K562 (cell line): ENCODE results near the gene ANO8. TPM values are rescaled to one million over a fixed set of nuclear protein-coding genes. Genes with fewer than 3 reads are reported as not detected.

Source experiments
- ATAC-seq: fragments of 200-7000 bp; cut with Tn5 transposase; 3 replicates; pipeline ENCODE4 v1.9.1; 2020; ENCODE audit warnings: moderate library complexity
- BruUV-seq: library from RNA; stranded (reverse); fragments of 400-500 nt; replicated peaks from 2 replicates; lab custom pipeline; 2021; lab: Mats Ljungman, UMichigan
- CTCF ChIA-PET: fragments of 300-600 bp; formaldehyde crosslinking; extraction: SDS; loops from one replicate; lab custom pipeline; 2021; ENCODE audit warnings: low intra/inter-chr PET ratio; lab: Yijun Ruan, JAX
- POLR2A ChIA-PET: fragments of 300-600, 350-650 bp; sonication (Branson Sonifier 250); formaldehyde crosslinking; extraction: SDS; loops from one replicate; lab custom pipeline; 2021; ENCODE audit warnings: antibody characterized with exemption, inconsistent platforms; lab: Yijun Ruan, JAX
- DNase-seq, 4 experiments: peaks; one replicate each; pipeline versions ENCODE4 v3.0.0 to v3.0.0-alpha.2; 2011 to 2018; ENCODE audit warnings: low spot score in 3 of 4, mixed read lengths in 3 of 4; ENCODE audit errors: extremely low read depth in 1 of 4
- FAIRE-seq: peaks from 2 replicates; lab custom pipeline; 2011; peaks lifted over from hg19 to GRCh38; lab: Jason Lieb, UNC
- H2AFZ ChIP-seq: 2 replicates; pipeline ENCODE4 v1.6.0; 2011; ENCODE audit warnings: low read depth, low read length, control low read depth, inconsistent platforms
- H3K27ac ChIP-seq: fragments of 200-600 bp; 3 replicates; pipeline ENCODE4 v1.8.0; 2011; ENCODE audit warnings: low read depth, mild to moderate bottlenecking, control low read depth, inconsistent platforms, low read length, moderate library complexity, mixed read lengths; ENCODE audit errors: extremely low read depth
- H3K27me3 ChIP-seq, 2 experiments: fragments of 300-600 bp in 1 of 2; 2 replicates in 1 of 2; 3 replicates in 1 of 2; pipeline versions ENCODE4 v1.6.0 to v1.8.0; 2011; ENCODE audit warnings: inconsistent platforms in 2 of 2, low read length in 2 of 2, mild to moderate bottlenecking in 1 of 2, mixed read lengths in 1 of 2, moderate library complexity in 1 of 2; ENCODE audit not compliant: control insufficient read depth in 2 of 2, insufficient read depth in 2 of 2
- H3K36me3 ChIP-seq: fragments of 300-600 bp; 3 replicates; pipeline ENCODE4 v1.8.0; 2011; ENCODE audit warnings: mild to moderate bottlenecking, low read length, inconsistent platforms; ENCODE audit not compliant: control insufficient read depth, insufficient read depth
- H3K4me1 ChIP-seq, 2 experiments: fragments of 200-600 bp in 1 of 2; replicated peaks in 1 of 2; 2 replicates in 1 of 2; 3 replicates in 1 of 2; pipeline versions ENCODE4 v1.5.1 to v1.8.0; 2011; ENCODE audit warnings: inconsistent platforms in 2 of 2, low read length in 2 of 2, mild to moderate bottlenecking in 1 of 2, mixed read lengths in 1 of 2, moderate library complexity in 1 of 2; ENCODE audit not compliant: control insufficient read depth in 2 of 2, insufficient read depth in 2 of 2
- H3K4me2 ChIP-seq: 2 replicates; pipeline ENCODE4 v1.6.1; 2011; ENCODE audit warnings: low read length, control low read depth, inconsistent platforms, mixed read lengths; ENCODE audit not compliant: insufficient read depth
- H3K4me3 ChIP-seq: fragments of 200-600 bp; sonication (generic), shearing (Covaris generic); 2 replicates; pipeline ENCODE4 v1.5.1; 2016; ENCODE audit warnings: control low read depth, inconsistent platforms
- H3K79me2 ChIP-seq: fragments of 200-600 bp; 3 replicates; pipeline ENCODE4 v1.8.0; 2011; ENCODE audit warnings: low read length, inconsistent platforms; ENCODE audit not compliant: control insufficient read depth, insufficient read depth
- H3K9ac ChIP-seq, 2 experiments: 2 replicates each; pipeline versions ENCODE4 v1.6.0 to v1.6.1; 2011; ENCODE audit warnings: low read depth in 2 of 2, low read length in 2 of 2, control low read depth in 1 of 2, inconsistent platforms in 1 of 2, mild to moderate bottlenecking in 1 of 2, mixed read lengths in 1 of 2; ENCODE audit not compliant: insufficient read depth in 1 of 2
- H3K9me1 ChIP-seq: one replicate; pipeline ENCODE4 v1.6.0; 2011; ENCODE audit warnings: inconsistent platforms, mild to moderate bottlenecking, low read length, moderate library complexity; ENCODE audit not compliant: control insufficient read depth, insufficient read depth
- H3K9me3 ChIP-seq: replicated peaks from 2 replicates; pipeline ENCODE4 v1.5.1; 2011; ENCODE audit warnings: low read depth, low read length, inconsistent platforms; ENCODE audit not compliant: control insufficient read depth, insufficient read depth
- H4K20me1 ChIP-seq: replicated peaks from 2 replicates; pipeline ENCODE4 v1.6.1; 2011; ENCODE audit warnings: low read length, inconsistent platforms, mixed read lengths; ENCODE audit not compliant: control insufficient read depth, insufficient read depth
- AFF1 ChIP-seq, 2 experiments: fragments of 450-650 bp; IDR thresholded peaks; 2 replicates each; pipeline ENCODE4 v1.6.1; 2018; ENCODE audit warnings: mild to moderate bottlenecking in 2 of 2, low read depth in 1 of 2; ENCODE audit not compliant: partially characterized antibody in 2 of 2
- BMI1 ChIP-seq: fragments of 150-350 bp; IDR thresholded peaks from 2 replicates; pipeline ENCODE4 v1.6.1; 2014; ENCODE audit warnings: low read length
- CEBPG ChIP-seq, 3 experiments: fragments of 200-800 bp in 1 of 3; sonication (Bioruptor generic) in 1 of 3; sonication (generic) in 1 of 3; formaldehyde crosslinking in 1 of 3; IDR thresholded peaks in 2 of 3; conservative IDR thresholded peaks in 1 of 3; 2 replicates each; pipeline versions ENCODE4 v1.6.1 to v1.8.0; 2016 to 2022; ENCODE audit warnings: missing compliant biosample characterization in 2 of 3, missing genetic modification characterization in 2 of 3, mild to moderate bottlenecking in 1 of 3, missing genetic modification reagents in 1 of 3
- GATA2 ChIP-seq: sonication (generic); formaldehyde crosslinking; IDR thresholded peaks from 2 replicates; pipeline ENCODE4 v1.4.0; 2020; ENCODE audit warnings: mild to moderate bottlenecking, missing genetic modification reagents
- HNRNPL ChIP-seq: fragments of 200-400 bp; formaldehyde crosslinking; IDR thresholded peaks from 2 replicates; pipeline ENCODE4 v1.6.1; 2017; ENCODE audit warnings: low read depth, mild to moderate bottlenecking, low read length
- SRSF3 ChIP-seq: fragments of 200-400 bp; formaldehyde crosslinking; IDR thresholded peaks from 2 replicates; pipeline ENCODE4 v1.6.1; 2016; ENCODE audit warnings: mild to moderate bottlenecking, low read length, moderate library complexity; ENCODE audit not compliant: insufficient read depth
- SRSF9 ChIP-seq: fragments of 200-400 bp; formaldehyde crosslinking; IDR thresholded peaks from 2 replicates; pipeline ENCODE4 v1.6.1; 2017; ENCODE audit warnings: low read depth, low read length, borderline replicate concordance
- TRIM24 ChIP-seq, 2 experiments: fragments of 450-650 bp; IDR thresholded peaks; 2 replicates each; pipeline ENCODE4 v1.6.1; 2016
- XRCC4 ChIP-seq: IDR thresholded peaks from one replicate; pipeline ENCODE4 v1.6.1; 2011; ENCODE audit not compliant: insufficient read depth, insufficient read length; ENCODE audit errors: extremely low read depth
- ZFP30 ChIP-seq: fragments of 250-450 bp; sonication (Bioruptor Pico); IDR thresholded peaks from 2 replicates; pipeline ENCODE4 v1.8.0; 2022; ENCODE audit warnings: moderate library complexity, mild to moderate bottlenecking, inconsistent platforms, borderline replicate concordance
- ZNF174 ChIP-seq: fragments of 250-450 bp; sonication (Bioruptor Pico); IDR thresholded peaks from 2 replicates; pipeline ENCODE4 v1.4.0; 2020; ENCODE audit warnings: mild to moderate bottlenecking
- ZNF696 ChIP-seq: fragments of 250-450 bp; sonication (Bioruptor Pico); conservative IDR thresholded peaks from 2 replicates; pipeline ENCODE4 v1.4.0; 2020; ENCODE audit warnings: mild to moderate bottlenecking, moderate library complexity
- WGBS: fragments of 100-300 bp; shearing (Covaris generic); methylation state at CpG from one replicate; pipeline ENCODE4 v1.1.6; 2016; ENCODE audit warnings: low coverage, mixed read lengths; ENCODE audit not compliant: insufficient coverage; ENCODE audit errors: missing lambda C conversion rate; 5-methylcytosine and 5-hydroxymethylcytosine counted together
- in situ Hi-C: fragments of 300-500 bp; cut with MboI; formaldehyde crosslinking; loops from 4 replicates; pipeline ENCODE4 v1.15.0; 2018; ENCODE audit warnings: inconsistent platforms, mixed read lengths
- intact Hi-C: fragments of 100-400 bp; cut with micrococcal nuclease; formaldehyde crosslinking; loops from 2 replicates; pipeline ENCODE4 v1.14.2; 2022
- polyA plus RNA-seq, 8 experiments: library from polyadenylated mRNA; depleted of rRNA in 4 of 8; stranded (reverse) in 5 of 8; unstranded in 3 of 8; fragments of >200 nt; fragmentation: Nextera tagmentation in 2 of 8; fragmentation: Illumina TruSeq in 1 of 8; extraction: Ambion mirVana in 2 of 8; extraction: Trizol in 1 of 8; gene quantifications; 2 replicates each; pipeline versions ENCODE4 v1.2.1 to v1.2.3, GENCODE V29; 2011 to 2014; ENCODE audit warnings: inconsistent platforms in 1 of 8, missing spikeins in 1 of 8
- total RNA-seq, 7 experiments: library from RNA; depleted of rRNA in 6 of 7; stranded (reverse); fragments of >200 nt in 6 of 7; fragmentation: Illumina TruSeq in 2 of 7; extraction: Trizol in 2 of 7; gene quantifications; 2 replicates each; pipeline versions ENCODE4 v1.2.1 to v1.2.3, GENCODE V29; 2011 to 2021; ENCODE audit warnings: low replicate concordance in 1 of 7

ANO8 gene
- total and polyA plus RNA-seq, 9 of the 15 experiments (the other 6 are each of a cell fraction or from before 2014, with no cell fraction given), result 0.07 to 7.6 (median 2.3) TPM; not detected in 1

- Histone ChIP-seq H3K4me1 (peaks cover 12 to 45% of the 10 kb centered on the region in 2 experiments; a peak in 4 of 5 replicates), H3K9me3 (no peaks in the 10 kb centered on the region), H3K9ac (peak overlapping the region; percentile 65 to 88), H3K4me3 (peak overlapping the region; percentile 62), H3K27ac (peak overlapping the region; percentile 70), H3K9me1 (peaks cover 7% of the 10 kb centered on the region), H2AFZ (peak overlapping the region; percentile 94), H3K27me3 (no peaks in the 10 kb centered on the region), H3K36me3 (peaks cover 10% of the 10 kb centered on the region; the same call in 2 of the 3 replicates), H3K4me2 (peak overlapping the region; percentile 92), H4K20me1 (no peaks in the 10 kb centered on the region), H3K79me2 (peaks cover 12% of the 10 kb centered on the region)
- intact Hi-C loops (loop anchor here (2.0 to 5.0 kb wide), 3 partner anchors 42 to 395 kb away; partner anchors contain the start of gene ANO8), in situ Hi-C loops (loop anchor here (5.0 kb wide), 1 partner anchor 95 kb away; no protein-coding TSS in a partner anchor)
- CTCF ChIA-PET, result interaction anchor here (0.7 to 1.4 kb wide), 5 partner anchors 11 to 157 kb away, joined by 3 to 7 read pairs (median 4); partner anchors contain the start of gene ABHD8
- FAIRE-seq, result peak; percentile 89
- POLR2A ChIA-PET, result interaction anchor here (0.6 to 1.0 kb wide), 4 partner anchors 9 to 162 kb away, joined by 3 to 6 read pairs (median 6); partner anchors contain the start of genes ABHD8 and USE1
- BruUV-seq, result TSS peak; percentile 63
- WGBS, result under 1% methylated on average over 26 of the region's 46 CpGs
- ATAC-seq, result peak; percentile 91
- peak; percentile 93 to 96 (median 96) for DNase-seq
- no peak for TF ChIP-seq TRIM24 (IDR thresholded peaks at IDR 0.05)
- TF ChIP-seq GATA2 (CRISPR knock-in tag), result no peak
- TF ChIP-seq HNRNPL, result no peak
- TF ChIP-seq XRCC4, result no peak
- TF ChIP-seq CEBPG (CRISPR knock-in tag; IDR thresholded peaks at IDR 0.05), result no peak
- TF ChIP-seq CEBPG (tag; conservative IDR thresholded peaks at IDR 0.05 in 1 of 2, IDR thresholded peaks at IDR 0.05 in 1 of 2), result no peak
- TF ChIP-seq SRSF3, result no peak
- TF ChIP-seq ZNF174 (CRISPR knock-in tag), result no peak
- no peak for TF ChIP-seq ZFP30 (CRISPR knock-in tag)
- TF ChIP-seq SRSF9, result no peak
- no peak for TF ChIP-seq ZNF696 (CRISPR knock-in tag)
- TF ChIP-seq BMI1, result no peak
- peak in 1 of 2 experiments; percentile 69 for TF ChIP-seq AFF1 (IDR thresholded peaks at IDR 0.05; ENCODE audit: low read depth in 1 of 2, partially characterized antibody in 2 of 2)
Measured at GRCh38 chr19:17292301-17293074, 42.2 kb downstream of the ANO8 start.
